K562 (cell line): ENCODE measurements around the gene ARL5C. TPM values are rescaled to one million over a fixed set of nuclear protein-coding genes. Genes with fewer than 3 reads are reported as not detected.

Experiments
- CSDE1 ChIP-seq, 2 experiments: fragments of 450-650 bp; IDR thresholded peaks; 2 replicates each; pipeline ENCODE4 v1.6.1; 2016; ENCODE audit warnings: mild to moderate bottlenecking in 1 of 2
- TAF9B ChIP-seq: fragments of 450-650 bp; IDR thresholded peaks from 2 replicates; pipeline ENCODE4 v1.6.1; 2018; ENCODE audit warnings: mild to moderate bottlenecking; ENCODE audit not compliant: partially characterized antibody
- ZFP1 ChIP-seq: fragments of 450-650 bp; formaldehyde crosslinking; IDR thresholded peaks from 2 replicates; pipeline ENCODE4 v1.4.0; 2020; ENCODE audit warnings: mild to moderate bottlenecking, mixed read lengths
- ZNF699 ChIP-seq: fragments of 250-450 bp; sonication (Bioruptor Pico); IDR thresholded peaks from 2 replicates; pipeline ENCODE4 v1.8.0; 2021; ENCODE audit warnings: mild to moderate bottlenecking, moderate library complexity; ENCODE audit not compliant: insufficient replicate concordance
- polyA plus RNA-seq, 8 experiments: library from polyadenylated mRNA; depleted of rRNA in 4 of 8; stranded (reverse) in 5 of 8; unstranded in 3 of 8; fragments of >200 nt; fragmentation: Nextera tagmentation in 2 of 8; fragmentation: Illumina TruSeq in 1 of 8; extraction: Ambion mirVana in 2 of 8; extraction: Trizol in 1 of 8; gene quantifications; 2 replicates each; pipeline versions ENCODE4 v1.2.1 to v1.2.3, GENCODE V29; 2011 to 2014; ENCODE audit warnings: inconsistent platforms in 1 of 8, missing spikeins in 1 of 8
- total RNA-seq, 7 experiments: library from RNA; depleted of rRNA in 6 of 7; stranded (reverse); fragments of >200 nt in 6 of 7; fragmentation: Illumina TruSeq in 2 of 7; extraction: Trizol in 2 of 7; gene quantifications; 2 replicates each; pipeline versions ENCODE4 v1.2.1 to v1.2.3, GENCODE V29; 2011 to 2021; ENCODE audit warnings: low replicate concordance in 1 of 7
- TF ChIP-seq, protein P1 (sequence below): fragments of 200-600 bp; sonication (generic); IDR thresholded peaks from one replicate; pipeline ENCODE4 v1.6.1; 2012; ENCODE audit warnings: mild to moderate bottlenecking, low read depth, low read length, inconsistent platforms
- TF ChIP-seq, protein P2 (sequence below): fragments of 250-450 bp; sonication (Bioruptor Pico); IDR thresholded peaks from 2 replicates; pipeline ENCODE4 v1.6.1; 2021; ENCODE audit warnings: mild to moderate bottlenecking
- TF ChIP-seq, protein P3 (sequence below), 2 experiments: fragments of 450-650 bp; conservative IDR thresholded peaks; 2 replicates each; pipeline ENCODE4 v1.6.1; 2017; ENCODE audit warnings: mild to moderate bottlenecking in 2 of 2, moderate library complexity in 2 of 2

ARL5C gene
- total and polyA plus RNA-seq, 9 of the 15 experiments (the other 6 are each of a cell fraction or from before 2014, with no cell fraction given) = not detected

DNA sequence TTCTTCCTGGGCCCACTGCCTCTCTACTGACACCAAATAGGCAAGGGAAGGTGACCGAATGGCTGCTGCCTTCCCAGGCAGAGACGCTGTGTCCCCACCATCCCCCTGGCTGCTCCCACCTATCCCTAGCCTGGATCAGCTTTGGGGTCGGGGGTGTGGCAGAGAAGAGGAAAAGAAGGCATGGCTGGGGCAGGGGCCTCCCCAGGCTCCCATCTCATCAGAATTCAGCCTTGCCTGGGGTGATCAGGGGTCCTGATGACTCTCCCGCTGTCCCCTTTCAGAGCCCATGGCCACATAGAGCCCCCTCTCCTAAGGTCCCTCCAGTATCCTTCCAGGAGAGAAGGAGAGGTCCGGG lies 15.2 kb downstream of the ARL5C start (continued):
- TF ChIP-seq, protein P1, sequence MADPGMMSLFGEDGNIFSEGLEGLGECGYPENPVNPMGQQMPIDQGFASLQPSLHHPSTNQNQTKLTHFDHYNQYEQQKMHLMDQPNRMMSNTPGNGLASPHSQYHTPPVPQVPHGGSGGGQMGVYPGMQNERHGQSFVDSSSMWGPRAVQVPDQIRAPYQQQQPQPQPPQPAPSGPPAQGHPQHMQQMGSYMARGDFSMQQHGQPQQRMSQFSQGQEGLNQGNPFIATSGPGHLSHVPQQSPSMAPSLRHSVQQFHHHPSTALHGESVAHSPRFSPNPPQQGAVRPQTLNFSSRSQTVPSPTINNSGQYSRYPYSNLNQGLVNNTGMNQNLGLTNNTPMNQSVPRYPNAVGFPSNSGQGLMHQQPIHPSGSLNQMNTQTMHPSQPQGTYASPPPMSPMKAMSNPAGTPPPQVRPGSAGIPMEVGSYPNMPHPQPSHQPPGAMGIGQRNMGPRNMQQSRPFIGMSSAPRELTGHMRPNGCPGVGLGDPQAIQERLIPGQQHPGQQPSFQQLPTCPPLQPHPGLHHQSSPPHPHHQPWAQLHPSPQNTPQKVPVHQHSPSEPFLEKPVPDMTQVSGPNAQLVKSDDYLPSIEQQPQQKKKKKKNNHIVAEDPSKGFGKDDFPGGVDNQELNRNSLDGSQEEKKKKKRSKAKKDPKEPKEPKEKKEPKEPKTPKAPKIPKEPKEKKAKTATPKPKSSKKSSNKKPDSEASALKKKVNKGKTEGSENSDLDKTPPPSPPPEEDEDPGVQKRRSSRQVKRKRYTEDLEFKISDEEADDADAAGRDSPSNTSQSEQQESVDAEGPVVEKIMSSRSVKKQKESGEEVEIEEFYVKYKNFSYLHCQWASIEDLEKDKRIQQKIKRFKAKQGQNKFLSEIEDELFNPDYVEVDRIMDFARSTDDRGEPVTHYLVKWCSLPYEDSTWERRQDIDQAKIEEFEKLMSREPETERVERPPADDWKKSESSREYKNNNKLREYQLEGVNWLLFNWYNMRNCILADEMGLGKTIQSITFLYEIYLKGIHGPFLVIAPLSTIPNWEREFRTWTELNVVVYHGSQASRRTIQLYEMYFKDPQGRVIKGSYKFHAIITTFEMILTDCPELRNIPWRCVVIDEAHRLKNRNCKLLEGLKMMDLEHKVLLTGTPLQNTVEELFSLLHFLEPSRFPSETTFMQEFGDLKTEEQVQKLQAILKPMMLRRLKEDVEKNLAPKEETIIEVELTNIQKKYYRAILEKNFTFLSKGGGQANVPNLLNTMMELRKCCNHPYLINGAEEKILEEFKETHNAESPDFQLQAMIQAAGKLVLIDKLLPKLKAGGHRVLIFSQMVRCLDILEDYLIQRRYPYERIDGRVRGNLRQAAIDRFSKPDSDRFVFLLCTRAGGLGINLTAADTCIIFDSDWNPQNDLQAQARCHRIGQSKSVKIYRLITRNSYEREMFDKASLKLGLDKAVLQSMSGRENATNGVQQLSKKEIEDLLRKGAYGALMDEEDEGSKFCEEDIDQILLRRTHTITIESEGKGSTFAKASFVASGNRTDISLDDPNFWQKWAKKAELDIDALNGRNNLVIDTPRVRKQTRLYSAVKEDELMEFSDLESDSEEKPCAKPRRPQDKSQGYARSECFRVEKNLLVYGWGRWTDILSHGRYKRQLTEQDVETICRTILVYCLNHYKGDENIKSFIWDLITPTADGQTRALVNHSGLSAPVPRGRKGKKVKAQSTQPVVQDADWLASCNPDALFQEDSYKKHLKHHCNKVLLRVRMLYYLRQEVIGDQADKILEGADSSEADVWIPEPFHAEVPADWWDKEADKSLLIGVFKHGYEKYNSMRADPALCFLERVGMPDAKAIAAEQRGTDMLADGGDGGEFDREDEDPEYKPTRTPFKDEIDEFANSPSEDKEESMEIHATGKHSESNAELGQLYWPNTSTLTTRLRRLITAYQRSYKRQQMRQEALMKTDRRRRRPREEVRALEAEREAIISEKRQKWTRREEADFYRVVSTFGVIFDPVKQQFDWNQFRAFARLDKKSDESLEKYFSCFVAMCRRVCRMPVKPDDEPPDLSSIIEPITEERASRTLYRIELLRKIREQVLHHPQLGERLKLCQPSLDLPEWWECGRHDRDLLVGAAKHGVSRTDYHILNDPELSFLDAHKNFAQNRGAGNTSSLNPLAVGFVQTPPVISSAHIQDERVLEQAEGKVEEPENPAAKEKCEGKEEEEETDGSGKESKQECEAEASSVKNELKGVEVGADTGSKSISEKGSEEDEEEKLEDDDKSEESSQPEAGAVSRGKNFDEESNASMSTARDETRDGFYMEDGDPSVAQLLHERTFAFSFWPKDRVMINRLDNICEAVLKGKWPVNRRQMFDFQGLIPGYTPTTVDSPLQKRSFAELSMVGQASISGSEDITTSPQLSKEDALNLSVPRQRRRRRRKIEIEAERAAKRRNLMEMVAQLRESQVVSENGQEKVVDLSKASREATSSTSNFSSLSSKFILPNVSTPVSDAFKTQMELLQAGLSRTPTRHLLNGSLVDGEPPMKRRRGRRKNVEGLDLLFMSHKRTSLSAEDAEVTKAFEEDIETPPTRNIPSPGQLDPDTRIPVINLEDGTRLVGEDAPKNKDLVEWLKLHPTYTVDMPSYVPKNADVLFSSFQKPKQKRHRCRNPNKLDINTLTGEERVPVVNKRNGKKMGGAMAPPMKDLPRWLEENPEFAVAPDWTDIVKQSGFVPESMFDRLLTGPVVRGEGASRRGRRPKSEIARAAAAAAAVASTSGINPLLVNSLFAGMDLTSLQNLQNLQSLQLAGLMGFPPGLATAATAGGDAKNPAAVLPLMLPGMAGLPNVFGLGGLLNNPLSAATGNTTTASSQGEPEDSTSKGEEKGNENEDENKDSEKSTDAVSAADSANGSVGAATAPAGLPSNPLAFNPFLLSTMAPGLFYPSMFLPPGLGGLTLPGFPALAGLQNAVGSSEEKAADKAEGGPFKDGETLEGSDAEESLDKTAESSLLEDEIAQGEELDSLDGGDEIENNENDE = no peak
- TF ChIP-seq, protein P2, sequence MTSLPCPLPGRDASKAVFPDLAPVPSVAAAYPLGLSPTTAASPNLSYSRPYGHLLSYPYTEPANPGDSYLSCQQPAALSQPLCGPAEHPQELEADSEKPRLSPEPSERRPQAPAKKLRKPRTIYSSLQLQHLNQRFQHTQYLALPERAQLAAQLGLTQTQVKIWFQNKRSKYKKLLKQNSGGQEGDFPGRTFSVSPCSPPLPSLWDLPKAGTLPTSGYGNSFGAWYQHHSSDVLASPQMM (CRISPR knock-in tag) = no peak
- TF ChIP-seq, protein P3, sequence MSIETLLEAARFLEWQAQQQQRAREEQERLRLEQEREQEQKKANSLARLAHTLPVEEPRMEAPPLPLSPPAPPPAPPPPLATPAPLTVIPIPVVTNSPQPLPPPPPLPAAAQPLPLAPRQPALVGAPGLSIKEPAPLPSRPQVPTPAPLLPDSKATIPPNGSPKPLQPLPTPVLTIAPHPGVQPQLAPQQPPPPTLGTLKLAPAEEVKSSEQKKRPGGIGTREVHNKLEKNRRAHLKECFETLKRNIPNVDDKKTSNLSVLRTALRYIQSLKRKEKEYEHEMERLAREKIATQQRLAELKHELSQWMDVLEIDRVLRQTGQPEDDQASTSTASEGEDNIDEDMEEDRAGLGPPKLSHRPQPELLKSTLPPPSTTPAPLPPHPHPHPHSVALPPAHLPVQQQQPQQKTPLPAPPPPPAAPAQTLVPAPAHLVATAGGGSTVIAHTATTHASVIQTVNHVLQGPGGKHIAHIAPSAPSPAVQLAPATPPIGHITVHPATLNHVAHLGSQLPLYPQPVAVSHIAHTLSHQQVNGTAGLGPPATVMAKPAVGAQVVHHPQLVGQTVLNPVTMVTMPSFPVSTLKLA (conservative IDR thresholded peaks at IDR 0.05) = no peak
- TF ChIP-seq ZFP1 (no peak), TAF9B (no peak), CSDE1 (IDR thresholded peaks at IDR 0.05) (no peak), ZNF699 (CRISPR knock-in tag) (no peak)
- TF ChIP-seq, all 486 proteins: peak for 0
